Measurements from ENCODE around the gene RAB5IF.

- TF ChIP-seq CTCF (IDR thresholded peaks at IDR 0.05) (no peak), EP300 (IDR thresholded peaks at IDR 0.05) (no peak)
Observed at GRCh38 chr20:36634342-36634741, 28.8 kb downstream of the RAB5IF start.
